Prostate gland (tissue), 2 donors: Measurements from ENCODE around the gene DYNC1I1.

Experiments
- POLR2A ChIP-seq: fragments of 450-650 bp; IDR thresholded peaks from one replicate; pipeline ENCODE4 v1.6.1; 2016; ENCODE audit warnings: antibody characterized with exemption, mild to moderate bottlenecking
- POLR2AphosphoS5 ChIP-seq: sonication (generic); formaldehyde crosslinking; IDR thresholded peaks from one replicate; pipeline ENCODE4 v1.6.1; 2017; ENCODE audit warnings: antibody characterized with exemption
- TF ChIP-seq, protein P1 (sequence below), 4 experiments: fragments of 200-600 bp in 2 of 4; fragments of 450-650 bp in 2 of 4; sonication (generic) in 2 of 4; IDR thresholded peaks; 1 replicate in 3 of 4; 2 replicates in 1 of 4; pipeline ENCODE4 v1.5.1; 2016 to 2019; ENCODE audit warnings: antibody characterized with exemption in 4 of 4, mild to moderate bottlenecking in 2 of 4, moderate library complexity in 2 of 4

DNA sequence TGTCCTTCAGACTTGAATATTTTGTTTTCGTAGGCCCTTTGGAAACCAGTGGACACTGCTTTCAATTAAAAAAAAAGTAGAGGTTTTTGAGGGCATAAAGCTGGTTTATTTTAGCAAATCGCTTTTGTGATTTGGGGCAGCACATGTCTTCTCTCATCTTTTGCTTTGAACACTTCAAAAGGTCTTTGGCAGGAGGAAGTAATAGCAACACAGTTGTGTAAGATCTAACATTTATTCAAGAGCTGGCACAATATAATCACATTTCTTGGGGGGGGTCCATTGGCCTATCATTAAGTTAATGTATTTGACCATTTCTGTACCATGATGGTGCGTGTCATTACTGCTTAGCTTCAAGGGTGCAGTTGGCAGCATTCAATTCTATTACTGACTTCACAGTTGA, 42.4 kb downstream of the DYNC1I1 start:
- TF ChIP-seq, protein P1, sequence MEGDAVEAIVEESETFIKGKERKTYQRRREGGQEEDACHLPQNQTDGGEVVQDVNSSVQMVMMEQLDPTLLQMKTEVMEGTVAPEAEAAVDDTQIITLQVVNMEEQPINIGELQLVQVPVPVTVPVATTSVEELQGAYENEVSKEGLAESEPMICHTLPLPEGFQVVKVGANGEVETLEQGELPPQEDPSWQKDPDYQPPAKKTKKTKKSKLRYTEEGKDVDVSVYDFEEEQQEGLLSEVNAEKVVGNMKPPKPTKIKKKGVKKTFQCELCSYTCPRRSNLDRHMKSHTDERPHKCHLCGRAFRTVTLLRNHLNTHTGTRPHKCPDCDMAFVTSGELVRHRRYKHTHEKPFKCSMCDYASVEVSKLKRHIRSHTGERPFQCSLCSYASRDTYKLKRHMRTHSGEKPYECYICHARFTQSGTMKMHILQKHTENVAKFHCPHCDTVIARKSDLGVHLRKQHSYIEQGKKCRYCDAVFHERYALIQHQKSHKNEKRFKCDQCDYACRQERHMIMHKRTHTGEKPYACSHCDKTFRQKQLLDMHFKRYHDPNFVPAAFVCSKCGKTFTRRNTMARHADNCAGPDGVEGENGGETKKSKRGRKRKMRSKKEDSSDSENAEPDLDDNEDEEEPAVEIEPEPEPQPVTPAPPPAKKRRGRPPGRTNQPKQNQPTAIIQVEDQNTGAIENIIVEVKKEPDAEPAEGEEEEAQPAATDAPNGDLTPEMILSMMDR (IDR thresholded peaks at IDR 0.05), result no peak
- TF ChIP-seq POLR2AphosphoS5 (no peak), POLR2A (no peak)
